H1 (cell line): Measurements from ENCODE around the gene ARMH2. TPM values are rescaled to one million over a fixed set of nuclear protein-coding genes. Genes with fewer than 3 reads are reported as not detected.

ENCODE experiments used
- CTCF ChIA-PET: fragments of 300-600 bp; sonication (Branson Sonifier 250); formaldehyde crosslinking; loops from one replicate; lab custom pipeline; 2021; ENCODE audit not compliant: partially characterized antibody; lab: Charles Lee
- POLR2A ChIA-PET: fragments of 300-600 bp; sonication (Branson Sonifier 250); formaldehyde crosslinking; loops from one replicate; lab custom pipeline; 2021; ENCODE audit warnings: inconsistent platforms; ENCODE audit not compliant: partially characterized antibody; lab: Charles Lee
- DNase-seq, 2 experiments: peaks; one replicate each; pipeline versions ENCODE4 v3.0.0 to v3.0.0-alpha.2; 2010 to 2022; ENCODE audit warnings: low spot score in 2 of 2, low read depth in 1 of 2, mixed read lengths in 1 of 2
- FAIRE-seq: peaks from 2 replicates; lab custom pipeline; 2011; peaks lifted over from hg19 to GRCh38; lab: Jason Lieb, UNC
- H2AFZ ChIP-seq: 2 replicates; pipeline ENCODE4 v1.8.1; 2012; ENCODE audit warnings: low read length, inconsistent platforms
- H2AK5ac ChIP-seq: 2 replicates; pipeline ENCODE4 v1.6.1; 2013; ENCODE audit warnings: low read depth, low read length
- H2BK120ac ChIP-seq: replicated peaks from 2 replicates; pipeline ENCODE3; 2013; ENCODE audit warnings: low read depth, low read length, inconsistent platforms
- H2BK12ac ChIP-seq: 2 replicates; pipeline ENCODE4 v1.6.1; 2013; ENCODE audit warnings: low read depth, low read length
- H2BK15ac ChIP-seq: 2 replicates; pipeline ENCODE4 v1.6.1; 2013; ENCODE audit warnings: low read length
- H2BK20ac ChIP-seq: 2 replicates; pipeline ENCODE4 v1.6.1; 2013; ENCODE audit warnings: low read length
- H2BK5ac ChIP-seq: 2 replicates; pipeline ENCODE4 v1.6.1; 2013; ENCODE audit warnings: low read depth, low read length
- H3K14ac ChIP-seq: 2 replicates; pipeline ENCODE4 v1.6.1; 2013; ENCODE audit warnings: inconsistent platforms; ENCODE audit not compliant: insufficient read length
- H3K18ac ChIP-seq: 2 replicates; pipeline ENCODE4 v1.6.1; 2013; ENCODE audit warnings: low read length; ENCODE audit errors: extremely low read depth
- H3K23ac ChIP-seq: 2 replicates; pipeline ENCODE4 v1.6.1; 2013; ENCODE audit warnings: inconsistent platforms; ENCODE audit not compliant: insufficient read length
- H3K23me2 ChIP-seq: 2 replicates; pipeline ENCODE4 v1.6.1; 2013; ENCODE audit warnings: low read depth, low read length
- H3K27ac ChIP-seq: 2 replicates; pipeline ENCODE4 v1.6.1; 2011; ENCODE audit warnings: low read depth, low read length, inconsistent platforms
- H3K27me3 ChIP-seq, 4 experiments: replicated peaks in 1 of 4; 1 replicate in 1 of 4; 2 replicates in 3 of 4; pipeline versions ENCODE4 v1.6.1 to v1.8.1; 2011 to 2013; ENCODE audit warnings: low read length in 3 of 4, mild to moderate bottlenecking in 3 of 4, inconsistent platforms in 2 of 4, mixed read lengths in 2 of 4, moderate library complexity in 1 of 4; ENCODE audit not compliant: control insufficient read depth in 3 of 4, insufficient read depth in 3 of 4; ENCODE audit errors: extremely low read depth in 1 of 4
- H3K36me3 ChIP-seq, 4 experiments: 2 replicates each; pipeline versions ENCODE4 v1.6.1 to v1.8.1; 2011 to 2013; ENCODE audit warnings: mild to moderate bottlenecking in 4 of 4, low read length in 3 of 4, moderate library complexity in 2 of 4, control low read depth in 1 of 4, inconsistent platforms in 1 of 4; ENCODE audit not compliant: insufficient read depth in 4 of 4, control insufficient read depth in 2 of 4
- H3K4ac ChIP-seq: replicated peaks from 2 replicates; pipeline ENCODE3; 2013; ENCODE audit warnings: low read length, low read depth, mixed read lengths, inconsistent platforms; ENCODE audit not compliant: insufficient read length
- H3K4me1 ChIP-seq, 4 experiments: replicated peaks in 1 of 4; 1 replicate in 1 of 4; 2 replicates in 3 of 4; pipeline versions ENCODE4 v1.6.1 to v1.8.1; 2011 to 2013; ENCODE audit warnings: low read length in 3 of 4, inconsistent platforms in 2 of 4, mixed read lengths in 1 of 4; ENCODE audit not compliant: insufficient read depth in 4 of 4, control insufficient read depth in 3 of 4
- H3K4me2 ChIP-seq, 2 experiments: 2 replicates each; pipeline versions ENCODE4 v1.6.1 to v1.8.1; 2011 to 2013; ENCODE audit warnings: low read depth in 2 of 2, low read length in 2 of 2, control low read depth in 1 of 2, inconsistent platforms in 1 of 2, mild to moderate bottlenecking in 1 of 2; ENCODE audit not compliant: insufficient read depth in 1 of 2
- H3K4me3 ChIP-seq, 4 experiments: fragments of 200-600, 300-600 bp in 1 of 4; sonication (generic), shearing (Covaris generic), sonication (Bioruptor Twin) in 1 of 4; 2 replicates each; pipeline versions ENCODE4 v1.5.1 to v1.8.1; 2011 to 2016; ENCODE audit warnings: low read length in 4 of 4, low read depth in 3 of 4, control low read depth in 2 of 4, inconsistent platforms in 2 of 4, mild to moderate bottlenecking in 2 of 4, mixed read lengths in 1 of 4, moderate library complexity in 1 of 4; ENCODE audit not compliant: insufficient read depth in 2 of 4; ENCODE audit errors: extremely low read depth in 1 of 4
- H3K56ac ChIP-seq: replicated peaks from 2 replicates; pipeline ENCODE3; 2013; ENCODE audit warnings: low read depth, mild to moderate bottlenecking, mixed read lengths, low read length, inconsistent platforms; ENCODE audit not compliant: insufficient read length
- H3K79me1 ChIP-seq: 2 replicates; pipeline ENCODE4 v1.6.1; 2013; ENCODE audit warnings: low read depth, low read length, control low read depth
- H3K79me2 ChIP-seq, 2 experiments: 2 replicates each; pipeline versions ENCODE4 v1.6.1 to v1.8.1; 2012 to 2013; ENCODE audit warnings: low read length in 2 of 2, mild to moderate bottlenecking in 2 of 2, inconsistent platforms in 1 of 2; ENCODE audit not compliant: insufficient read depth in 2 of 2, control insufficient read depth in 1 of 2
- H3K9ac ChIP-seq, 4 experiments: replicated peaks in 1 of 4; 1 replicate in 1 of 4; 2 replicates in 3 of 4; pipeline versions ENCODE4 v1.6.1 to v1.8.1; 2011 to 2013; ENCODE audit warnings: low read depth in 3 of 4, low read length in 3 of 4, control low read depth in 2 of 4, mild to moderate bottlenecking in 2 of 4, moderate library complexity in 2 of 4, inconsistent platforms in 1 of 4; ENCODE audit errors: extremely low read depth in 1 of 4
- H3K9me3 ChIP-seq, 2 experiments: 2 replicates each; pipeline versions ENCODE4 v1.6.1 to v1.8.1; 2012 to 2013; ENCODE audit warnings: mild to moderate bottlenecking in 2 of 2, moderate library complexity in 2 of 2, control low read depth in 1 of 2, inconsistent platforms in 1 of 2, low read depth in 1 of 2, low read length in 1 of 2, mixed read lengths in 1 of 2; ENCODE audit not compliant: insufficient read depth in 2 of 2
- H4K20me1 ChIP-seq, 2 experiments: replicated peaks in 1 of 2; 2 replicates each; pipeline versions ENCODE3 to v1.8.1; 2011 to 2013; ENCODE audit warnings: inconsistent platforms in 2 of 2, low read length in 2 of 2, mild to moderate bottlenecking in 1 of 2; ENCODE audit not compliant: insufficient read depth in 2 of 2, control insufficient read depth in 1 of 2
- H4K5ac ChIP-seq: 2 replicates; pipeline ENCODE4 v1.6.1; 2013; ENCODE audit warnings: low read length, low read depth, mixed read lengths, inconsistent platforms; ENCODE audit not compliant: insufficient read length
- H4K8ac ChIP-seq: 2 replicates; pipeline ENCODE4 v1.8.0; 2013; ENCODE audit warnings: mild to moderate bottlenecking, moderate library complexity, low read length, inconsistent platforms; ENCODE audit not compliant: insufficient read depth; ENCODE audit errors: extremely low read depth
- H4K91ac ChIP-seq: replicated peaks from 2 replicates; pipeline ENCODE3; 2013; ENCODE audit warnings: low read length, mixed read lengths, inconsistent platforms; ENCODE audit not compliant: insufficient read length
- EP300 ChIP-seq, 2 experiments: IDR thresholded peaks; 1 replicate in 1 of 2; 2 replicates in 1 of 2; pipeline ENCODE4 v1.6.1; 2011 to 2012; ENCODE audit warnings: low read depth in 2 of 2, low read length in 2 of 2, mild to moderate bottlenecking in 2 of 2, borderline replicate concordance in 1 of 2, inconsistent platforms in 1 of 2, moderate library complexity in 1 of 2
- PHF8 ChIP-seq: fragments of 200-600 bp; sonication (generic); conservative IDR thresholded peaks from 2 replicates; pipeline ENCODE4 v1.7.1; 2012; ENCODE audit warnings: low read depth, mild to moderate bottlenecking, inconsistent platforms, low read length, moderate library complexity
- ZNF274 ChIP-seq: IDR thresholded peaks from 2 replicates; pipeline ENCODE4 v1.7.0; 2012; ENCODE audit warnings: low read length, borderline replicate concordance; ENCODE audit errors: extremely low read depth
- polyA plus RNA-seq, 7 experiments: library from polyadenylated mRNA; depleted of rRNA in 3 of 7; stranded (reverse) in 5 of 7; unstranded in 2 of 7; fragments of >200 nt in 5 of 7; fragments of 200-250 nt in 2 of 7; gene quantifications; 1 replicate in 5 of 7; 2 replicates in 1 of 7; 4 replicates in 1 of 7; pipeline versions ENCODE4 v1.2.1 to v1.2.3, GENCODE V29; 2011 to 2013; ENCODE audit warnings: missing spikeins in 2 of 7, mixed read lengths in 2 of 7
- total RNA-seq: library from RNA; stranded (reverse); fragmentation: NEBNext Ultra II Directional; extraction: Animal tissue kit (Norgen Biotek cat#: 25700); gene quantifications from 2 replicates; pipeline ENCODE4 v1.2.1, GENCODE V29; 2021

ARMH2 gene
- total and polyA plus RNA-seq, 2 of the 8 experiments (the other 6 are each of a cell fraction or from before 2014, with no cell fraction given) = not detected

DNA sequence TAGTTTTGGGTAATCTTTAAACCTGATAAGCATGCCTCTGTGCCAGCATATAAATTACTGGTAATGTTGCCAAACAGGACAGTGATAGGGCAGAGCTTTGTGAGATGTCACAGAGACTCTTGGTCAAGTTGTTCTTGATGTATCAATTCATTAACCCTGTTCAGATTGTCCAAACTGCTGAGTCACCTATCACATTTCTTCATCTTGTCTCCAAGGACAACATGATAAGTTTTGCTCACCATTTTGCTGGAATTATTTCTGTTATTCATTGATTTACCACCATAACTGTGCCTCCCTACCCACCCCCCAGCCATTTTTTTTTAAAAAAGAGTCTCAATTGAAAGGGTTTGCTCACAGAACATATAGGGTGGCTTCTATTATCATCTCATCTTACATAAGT, 43.4 kb downstream of the ARMH2 start:
- no peak overlapping the region for H3K18ac ChIP-seq
- H4K5ac ChIP-seq = no peak overlapping the region
- H3K4me2 ChIP-seq = no peak overlapping the region
- H2BK20ac ChIP-seq = no peak overlapping the region
- no peak overlapping the region for H3K4ac ChIP-seq
- no peaks in the 10 kb centered on the region for H3K79me1 ChIP-seq
- H2BK5ac ChIP-seq = no peak overlapping the region
- H3K56ac ChIP-seq = no peak overlapping the region
- no peaks in the 10 kb centered on the region for H3K27me3 ChIP-seq
- no peak overlapping the region for H2BK120ac ChIP-seq
- CTCF ChIA-PET = no interaction called here
- H3K27ac ChIP-seq = no peak overlapping the region
- no peaks in the 10 kb centered on the region for H3K9me3 ChIP-seq
- no peaks in the 10 kb centered on the region for H3K4me1 ChIP-seq
- TF ChIP-seq ZNF274 (no peak), EP300 (IDR thresholded peaks at IDR 0.05; ENCODE audit: borderline replicate concordance in 1 of 2, low read depth in 2 of 2, low read length in 2 of 2) (no peak), PHF8 (no peak)
- TF ChIP-seq, all 59 proteins: peak for 0
- POLR2A ChIA-PET = no interaction called here
- Histone ChIP-seq H2AK5ac (no peak overlapping the region), H2BK15ac (no peak overlapping the region), H3K4me3 (no peak overlapping the region), H2AFZ (0 out of 2 replicates have a peak overlapping the region, but pooled peaks have one; percentile 76), H2BK12ac (no peak overlapping the region), H3K9ac (no peak overlapping the region), H3K14ac (no peak overlapping the region), H3K36me3 (no peaks in the 10 kb centered on the region; a peak in 1 of 8 replicates), H4K8ac (no peak overlapping the region), H4K20me1 (no peaks in the 10 kb centered on the region), H3K23ac (no peak overlapping the region), H3K23me2 (no peaks in the 10 kb centered on the region), H3K79me2 (no peaks in the 10 kb centered on the region), H4K91ac (no peak overlapping the region)
- FAIRE-seq (no peak), DNase-seq (no peak)
